ENCODE results near the gene KRT20.
"Not testable (repeated sequence)": the region's sequence is repeated elsewhere in the genome, so short reads cannot be mapped to it uniquely, and the experiment has no call there.

KRT20 gene, protein sequence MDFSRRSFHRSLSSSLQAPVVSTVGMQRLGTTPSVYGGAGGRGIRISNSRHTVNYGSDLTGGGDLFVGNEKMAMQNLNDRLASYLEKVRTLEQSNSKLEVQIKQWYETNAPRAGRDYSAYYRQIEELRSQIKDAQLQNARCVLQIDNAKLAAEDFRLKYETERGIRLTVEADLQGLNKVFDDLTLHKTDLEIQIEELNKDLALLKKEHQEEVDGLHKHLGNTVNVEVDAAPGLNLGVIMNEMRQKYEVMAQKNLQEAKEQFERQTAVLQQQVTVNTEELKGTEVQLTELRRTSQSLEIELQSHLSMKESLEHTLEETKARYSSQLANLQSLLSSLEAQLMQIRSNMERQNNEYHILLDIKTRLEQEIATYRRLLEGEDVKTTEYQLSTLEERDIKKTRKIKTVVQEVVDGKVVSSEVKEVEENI

GRCh38 chr17:40884708-40885512, at the start of gene KRT20:
Gene KRT20 (minus strand): TSS chr17:40885242. CDS start chr17:40885185, 57 bp downstream.
- no peak for DNase-seq

- no peak for DNase-seq
Measured at GRCh38 chr17:40932608-40933007, 47.6 kb upstream of the KRT20 start.

DNA sequence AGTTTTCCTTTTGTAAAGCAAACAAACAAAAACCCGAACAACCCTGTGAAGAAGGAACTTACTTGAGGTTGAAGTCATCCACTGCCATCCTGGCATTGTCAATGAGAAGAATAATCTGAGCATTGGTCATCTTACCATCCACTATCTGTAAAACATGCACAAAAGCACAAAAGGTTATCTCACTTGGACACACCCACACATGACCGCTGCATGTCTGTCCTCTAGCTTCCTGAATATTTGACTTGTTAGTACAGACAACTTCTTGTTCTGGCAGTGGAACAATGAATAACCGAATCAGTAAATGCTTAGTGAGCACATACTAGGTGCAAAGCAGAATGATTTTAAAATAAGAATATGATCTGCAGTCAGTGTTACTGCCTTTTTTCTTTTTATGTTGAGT, 46.3 kb upstream of the KRT20 start:
- no peak for DNase-seq

- no peak for DNase-seq
Measured at GRCh38 chr17:40926341-40926740, 41.3 kb upstream of the KRT20 start.

GRCh38 chr17:40922239-40922638, 37.2 kb upstream of the KRT20 start:
- DNase-seq, result peak; percentile 41

GRCh38 chr17:40921026-40921425, 36.0 kb upstream of the KRT20 start:
- no peak for DNase-seq

DNA sequence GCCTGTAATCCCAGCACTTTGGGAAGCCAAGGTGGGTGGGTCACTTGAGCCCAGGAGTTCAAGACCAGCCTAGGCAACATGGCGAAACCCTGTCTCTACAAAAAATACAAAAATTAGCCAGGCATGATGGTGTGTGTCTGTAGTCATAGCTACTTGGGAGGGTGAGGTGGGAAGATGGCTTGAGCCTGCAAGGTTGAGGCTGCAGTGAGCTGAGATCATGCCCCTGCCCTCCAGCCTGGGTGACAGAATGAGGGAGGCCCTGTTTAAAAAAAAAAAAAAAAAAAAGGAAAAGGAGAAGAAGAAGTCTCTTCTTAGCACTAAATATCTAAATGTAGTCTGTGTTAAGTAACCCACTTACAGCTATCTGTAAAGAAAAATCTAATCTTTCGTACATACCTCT, 32.1 kb upstream of the KRT20 start:
- DNase-seq, result not testable (repeated sequence)

- no peak for DNase-seq
Measured at GRCh38 chr17:40916366-40916765, 31.3 kb upstream of the KRT20 start.

GRCh38 chr17:40915721-40916256, 30.7 kb upstream of the KRT20 start:
- no peak for DNase-seq

GRCh38 chr17:40915199-40915661, 30.2 kb upstream of the KRT20 start:
- DNase-seq, result peak; percentile 47

DNA sequence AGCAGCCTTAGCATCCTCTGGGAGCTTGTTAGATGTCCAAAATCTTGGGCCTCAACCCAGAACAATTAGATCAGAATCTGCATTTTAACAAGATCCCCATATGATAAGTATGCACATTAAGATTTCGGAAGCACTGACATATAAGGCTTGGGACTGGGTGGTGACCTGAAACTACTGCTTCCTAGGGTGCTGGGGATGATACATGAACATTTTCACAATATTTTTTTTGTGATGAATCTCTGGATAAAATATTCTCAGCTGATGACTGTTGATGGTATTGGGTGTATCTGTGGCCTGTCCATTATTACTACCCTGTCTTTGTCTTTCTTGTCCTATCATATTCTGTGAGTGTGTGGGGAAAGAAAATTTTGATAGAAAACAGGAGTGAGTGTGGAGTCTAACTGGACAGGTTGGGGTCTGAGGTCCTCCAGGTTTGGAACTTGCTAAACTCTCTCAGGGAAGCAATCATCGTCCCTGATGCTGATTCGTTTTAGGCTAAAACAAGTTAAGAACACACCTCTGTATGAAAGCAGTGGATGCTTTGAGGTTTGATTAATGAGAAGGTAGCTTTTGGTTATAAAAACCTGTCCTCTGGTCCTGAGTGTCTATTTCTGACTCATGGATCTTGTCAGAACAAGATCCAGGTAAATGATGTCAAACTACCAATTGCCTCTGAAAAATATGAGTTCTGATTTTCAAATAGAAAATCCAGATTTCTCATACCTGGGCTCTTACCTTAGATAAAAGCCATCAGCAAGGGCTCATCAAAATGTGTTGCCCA, 29.2 kb upstream of the KRT20 start:
- no peak for DNase-seq

GRCh38 chr17:40912486-40913210, 27.6 kb upstream of the KRT20 start:
- DNase-seq, result no peak

- DNase-seq, result peak; percentile 32
Measured at GRCh38 chr17:40910441-40910841, 25.4 kb upstream of the KRT20 start.

GRCh38 chr17:40909755-40910154, 24.7 kb upstream of the KRT20 start:
- DNase-seq, result peak; percentile 2

DNA sequence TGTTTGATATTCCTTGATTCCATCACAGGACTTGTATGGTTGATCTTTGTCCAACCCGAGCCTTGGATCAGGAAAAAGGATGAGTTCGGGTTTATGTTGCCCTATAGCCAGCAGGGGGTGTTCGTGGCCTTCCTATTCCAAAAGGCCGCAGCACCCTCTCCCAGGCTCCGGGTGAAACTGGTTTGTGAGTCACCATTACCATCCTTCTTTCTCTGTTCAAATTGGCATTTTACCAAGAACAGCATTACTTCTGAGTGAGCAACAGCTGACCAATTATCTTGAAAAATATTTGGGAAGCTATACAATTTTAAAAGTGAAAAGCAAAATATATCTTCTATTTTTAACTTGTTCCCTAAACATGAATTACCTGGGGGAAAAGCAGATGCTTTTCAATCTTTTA, 24.3 kb upstream of the KRT20 start:
- peak; percentile 99 for DNase-seq

DNA sequence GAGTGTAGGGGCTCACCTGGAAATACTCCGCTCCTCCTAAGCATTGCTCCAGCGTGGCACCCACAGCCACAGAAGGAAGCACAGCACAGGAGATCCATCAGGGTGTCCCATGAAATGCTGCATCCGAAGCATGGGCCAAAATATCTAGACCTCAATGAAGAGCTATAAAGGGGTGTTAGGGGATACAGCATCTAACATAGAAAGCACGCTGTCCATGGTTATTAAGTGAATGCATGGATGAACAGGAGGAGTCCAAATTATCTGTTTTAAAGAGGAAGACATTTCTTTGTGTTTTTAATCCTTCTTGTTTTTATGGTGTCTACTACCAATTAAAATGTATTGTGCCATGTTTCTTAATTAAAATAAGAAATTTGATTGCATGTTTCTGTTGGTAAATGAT, 21.6 kb upstream of the KRT20 start:
- DNase-seq, result no peak

GRCh38 chr17:40905370-40905769, 20.3 kb upstream of the KRT20 start:
- DNase-seq, result no peak

DNA sequence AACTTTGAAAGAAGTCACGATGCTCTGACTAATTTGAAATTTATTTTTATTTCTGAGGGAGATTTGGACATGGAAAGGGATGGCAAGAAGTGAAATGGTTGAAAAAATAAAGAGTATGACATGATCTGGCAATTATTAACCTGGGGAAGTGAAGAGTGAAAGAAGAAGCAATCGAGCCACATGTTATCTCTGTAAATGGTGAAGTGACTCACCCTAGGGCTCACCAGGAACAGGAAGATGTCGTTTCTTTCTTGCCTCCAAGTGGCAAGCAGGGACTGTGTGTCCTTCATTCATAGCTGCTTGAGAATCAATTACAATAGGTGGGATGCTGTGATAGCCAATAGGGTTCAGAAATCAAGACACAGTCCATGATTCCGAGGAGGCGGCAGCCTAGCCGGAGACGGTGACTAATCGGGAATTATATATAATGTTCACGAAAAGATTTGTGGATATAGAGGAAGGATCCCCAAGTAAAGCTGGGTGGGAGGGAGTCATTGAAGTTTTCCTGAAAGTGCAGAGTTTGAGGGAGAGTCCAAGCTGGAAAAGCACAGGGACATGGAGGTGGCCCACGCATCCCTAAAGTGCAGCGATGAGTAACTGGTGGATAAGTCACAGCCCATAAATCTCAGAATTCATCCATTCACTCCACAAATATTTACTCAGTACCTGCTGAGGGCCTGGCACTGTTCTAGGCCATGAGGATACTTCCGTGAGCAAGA, 18.2 kb upstream of the KRT20 start:
- DNase-seq, result peak; percentile 8

GRCh38 chr17:40902498-40902897, 17.5 kb upstream of the KRT20 start:
- no peak for DNase-seq

GRCh38 chr17:40901981-40902474, 17.0 kb upstream of the KRT20 start:
- DNase-seq, result no peak

GRCh38 chr17:40900809-40901356, 15.8 kb upstream of the KRT20 start:
- no peak for DNase-seq
